Ecto neural progenitor cell (in vitro differentiated cells): Measurements from ENCODE around the gene TBRG1.
A peak's percentile ranks its signal among the peaks of the same experiment; 100 is the strongest.

Experiments
- DNase-seq: peaks from one replicate; pipeline ENCODE4 v3.0.0-alpha.2; 2018; ENCODE audit warnings: low spot score

TBRG1 gene

DNA sequence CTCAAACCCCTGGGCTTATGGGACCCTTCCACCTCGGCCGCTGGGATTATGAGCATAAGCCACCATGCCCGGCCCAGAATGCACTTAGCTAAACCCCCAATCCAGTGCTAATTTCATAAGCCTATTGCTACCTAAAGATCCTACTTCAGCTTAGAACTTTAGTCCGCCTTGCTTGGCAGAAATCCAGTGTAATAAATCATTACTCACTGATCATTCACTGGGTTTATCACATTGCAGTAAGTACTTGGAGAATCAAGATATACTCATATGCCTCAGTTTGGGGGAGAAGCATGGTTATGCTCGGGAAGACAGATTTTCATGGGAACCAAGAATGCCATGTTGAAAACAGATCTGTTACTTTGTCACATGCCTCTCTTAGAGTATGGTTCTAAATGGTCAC, 3.8 kb upstream of the TBRG1 start:
- no peak for DNase-seq

DNA sequence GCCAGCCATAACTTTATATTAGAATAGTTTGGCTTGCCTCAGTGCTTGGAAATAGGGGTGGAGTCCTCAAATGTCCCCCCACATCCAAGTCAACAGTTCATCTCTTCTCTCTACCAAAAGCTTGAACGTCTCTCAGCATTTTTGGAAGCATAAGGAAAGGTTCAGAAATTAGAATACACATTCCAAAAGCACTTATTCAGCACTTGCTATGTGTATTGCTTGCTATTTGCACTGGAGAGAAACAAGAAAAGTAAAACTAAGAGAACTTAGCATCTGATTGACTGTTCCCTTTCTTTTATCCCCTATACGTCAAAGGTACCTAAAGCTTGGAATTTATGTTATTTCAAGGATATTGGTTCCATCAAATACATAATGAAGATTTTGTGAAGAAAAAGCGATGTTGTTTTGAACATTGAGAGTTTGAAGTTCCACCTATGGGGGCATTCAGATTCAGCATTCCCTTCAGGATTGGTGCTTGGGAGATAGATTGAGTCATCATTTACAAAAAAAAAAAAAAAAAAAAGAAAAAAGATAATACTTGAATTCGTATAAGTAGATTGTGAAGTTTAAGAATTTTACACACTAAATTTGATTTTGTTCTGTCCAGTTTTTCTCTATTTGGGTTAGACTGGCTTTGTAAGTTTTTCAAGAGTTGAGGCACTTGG, 1.3 kb downstream of the TBRG1 start:
- no peak for DNase-seq

DNA sequence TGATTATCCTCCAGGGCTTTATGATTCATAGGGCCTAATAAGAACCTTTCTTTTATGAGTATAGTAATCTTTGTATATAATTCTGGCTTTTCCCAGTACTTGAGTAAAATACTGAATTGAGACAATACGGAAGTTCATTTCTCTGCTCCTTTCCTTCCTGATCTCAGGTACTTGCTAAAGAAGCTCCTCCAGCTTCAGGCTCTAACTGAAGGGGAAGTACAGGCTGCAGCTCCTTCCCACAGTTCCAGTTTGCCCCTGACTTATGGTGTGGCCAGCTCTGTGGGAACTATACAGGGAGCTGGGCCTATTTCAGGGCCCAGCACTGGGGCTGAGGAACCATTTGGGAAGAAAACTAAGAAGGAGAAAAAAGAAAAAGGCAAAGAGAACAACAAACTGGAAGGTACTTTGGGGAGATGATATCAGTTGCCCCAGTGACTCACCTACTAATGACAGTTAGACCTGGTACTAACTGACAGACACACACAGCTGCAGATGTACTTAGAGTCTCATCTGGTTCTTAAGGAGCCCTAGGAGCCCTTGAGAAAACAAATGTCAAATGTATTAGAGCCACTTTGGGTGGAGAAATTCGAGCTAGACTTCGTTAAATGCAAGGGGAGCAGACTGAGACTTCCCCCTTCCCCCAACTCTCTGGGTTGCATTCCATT, 3.0 kb downstream of the TBRG1 start:
- no peak for DNase-seq

DNA sequence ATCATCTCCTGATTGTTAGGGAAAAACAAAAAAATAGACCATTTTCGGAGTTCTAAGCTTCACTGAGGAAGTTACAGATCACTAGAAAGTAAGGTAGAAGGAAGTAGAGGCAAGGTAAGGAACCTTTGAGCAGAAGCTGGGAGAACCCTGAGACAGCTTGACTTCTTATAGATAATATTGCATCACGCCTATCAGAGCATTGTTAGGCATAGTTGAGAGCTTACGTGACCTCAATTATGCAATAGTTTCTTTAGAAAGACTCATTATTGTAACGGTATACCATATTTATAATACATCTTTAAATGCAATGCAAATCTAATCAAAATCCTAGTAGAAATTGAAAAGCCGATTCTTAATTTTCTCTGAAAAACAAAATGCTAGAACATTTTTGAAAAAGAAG, 4.9 kb downstream of the TBRG1 start:
- DNase-seq, result no peak

DNA sequence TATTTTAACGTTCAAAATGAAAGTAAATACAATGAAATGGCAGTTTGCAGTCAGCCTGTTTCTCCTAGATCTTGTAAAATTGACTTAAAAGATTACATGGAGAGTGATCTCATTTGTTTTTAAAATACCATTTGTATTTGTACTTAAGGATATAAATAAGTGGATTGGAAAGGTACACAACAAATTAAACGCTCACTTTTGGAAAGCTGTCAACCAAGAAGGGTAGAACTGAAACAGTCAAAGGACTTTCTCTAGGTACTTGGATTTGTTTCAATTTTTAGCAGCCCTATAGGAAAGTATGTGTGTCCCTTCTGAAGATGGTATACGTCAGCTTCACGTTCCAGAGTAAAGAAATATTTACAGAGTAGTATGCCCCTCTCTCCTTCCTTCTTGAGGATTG, 7.3 kb downstream of the TBRG1 start:
- DNase-seq, result no peak

DNA sequence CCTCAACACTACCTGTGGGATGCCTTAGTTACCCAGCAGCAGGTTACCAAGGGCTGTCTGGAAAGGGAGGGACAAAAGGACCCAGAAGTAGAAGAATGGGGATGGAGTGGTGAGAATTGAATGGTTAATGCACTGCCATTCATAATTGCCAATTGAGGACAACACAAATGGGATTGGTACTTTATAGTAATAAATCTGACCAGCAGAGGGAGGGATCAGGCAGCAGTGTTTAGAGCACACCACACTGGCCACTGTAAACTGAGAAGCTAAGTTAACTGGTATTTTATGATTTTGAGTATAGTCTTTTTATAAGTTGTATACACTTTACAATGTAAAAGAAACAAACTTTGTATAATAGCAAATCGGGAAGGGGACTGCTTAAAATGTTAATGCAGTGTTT, 10.7 kb downstream of the TBRG1 start:
- DNase-seq, result no peak

DNA sequence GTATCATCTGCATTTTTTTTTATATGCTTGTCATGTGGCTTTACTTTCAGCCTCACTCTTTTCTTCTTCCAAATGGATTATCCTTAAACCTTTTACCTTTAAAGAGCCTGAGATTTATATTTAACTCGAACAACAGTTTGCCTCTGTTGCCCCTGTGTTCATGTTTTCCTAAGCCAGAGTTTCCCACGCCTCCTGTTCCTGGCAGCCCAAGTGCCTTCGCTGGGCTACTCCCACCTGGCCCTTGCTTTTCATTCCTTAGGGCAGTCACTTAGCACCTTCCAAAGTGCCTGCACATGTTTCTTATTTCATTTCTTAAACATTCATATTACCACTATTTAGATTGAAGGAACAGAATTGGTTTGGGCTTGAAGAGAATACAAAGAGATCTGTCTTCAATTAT, 13.3 kb downstream of the TBRG1 start:
- no peak for DNase-seq

DNA sequence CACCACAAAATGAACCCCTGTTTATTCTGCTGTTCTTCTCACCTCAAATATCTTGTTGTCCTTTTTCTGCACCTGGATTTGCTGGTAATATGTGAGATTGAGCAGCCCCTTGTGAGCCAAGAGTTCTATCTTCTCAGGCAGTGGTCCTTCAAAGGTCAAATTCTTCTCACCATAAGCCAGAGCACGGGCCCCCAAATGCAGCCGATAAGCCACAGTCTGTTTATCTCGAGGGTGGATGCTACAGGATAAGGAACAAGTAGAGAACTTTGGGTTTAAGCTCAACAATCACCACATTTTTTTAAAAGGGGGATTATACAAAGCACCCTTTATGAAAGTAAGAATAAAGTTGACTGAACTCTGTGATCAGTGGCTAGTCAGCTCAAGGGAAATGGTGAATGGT, 15.8 kb downstream of the TBRG1 start:
- no peak for DNase-seq

DNA sequence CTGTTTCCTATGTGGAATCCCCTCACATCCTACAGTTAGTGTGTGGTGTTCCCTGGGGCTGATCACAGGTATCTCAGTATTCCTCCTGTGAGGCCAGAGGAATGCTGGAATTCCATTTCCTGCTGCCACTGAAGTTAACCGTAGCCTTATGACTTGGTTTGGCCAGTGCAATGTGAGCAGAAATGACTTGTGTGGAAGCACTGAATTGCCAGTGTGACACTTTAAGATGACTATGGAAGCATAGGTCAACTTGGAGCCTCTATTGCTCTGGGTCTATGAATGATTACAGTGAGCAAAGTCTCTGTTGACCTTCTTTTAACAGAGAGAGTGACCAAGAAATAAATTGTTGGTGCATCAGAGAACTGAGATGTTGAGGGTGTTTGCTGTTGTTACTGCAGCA, 16.5 kb downstream of the TBRG1 start:
- no peak for DNase-seq

DNA sequence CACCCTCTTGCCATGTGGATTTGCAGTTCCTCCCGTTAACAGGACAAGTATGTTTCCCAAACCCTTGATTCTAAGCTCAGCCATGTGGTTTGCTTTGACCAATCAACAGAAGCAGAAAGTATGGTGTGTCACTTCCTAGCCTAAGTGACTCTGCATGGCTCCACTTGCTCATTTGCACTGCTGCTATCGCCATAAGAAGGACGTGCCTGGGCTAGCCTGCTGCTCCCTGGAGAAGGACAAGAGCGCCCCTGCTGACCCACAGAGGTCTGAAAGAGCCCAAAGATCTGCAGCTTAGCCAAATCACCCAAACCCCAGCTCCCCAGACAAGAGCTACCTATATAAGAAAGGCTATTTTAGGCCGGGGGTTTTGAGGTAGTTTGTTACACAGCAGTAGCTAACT, 18.0 kb downstream of the TBRG1 start:
- no peak for DNase-seq

DNA sequence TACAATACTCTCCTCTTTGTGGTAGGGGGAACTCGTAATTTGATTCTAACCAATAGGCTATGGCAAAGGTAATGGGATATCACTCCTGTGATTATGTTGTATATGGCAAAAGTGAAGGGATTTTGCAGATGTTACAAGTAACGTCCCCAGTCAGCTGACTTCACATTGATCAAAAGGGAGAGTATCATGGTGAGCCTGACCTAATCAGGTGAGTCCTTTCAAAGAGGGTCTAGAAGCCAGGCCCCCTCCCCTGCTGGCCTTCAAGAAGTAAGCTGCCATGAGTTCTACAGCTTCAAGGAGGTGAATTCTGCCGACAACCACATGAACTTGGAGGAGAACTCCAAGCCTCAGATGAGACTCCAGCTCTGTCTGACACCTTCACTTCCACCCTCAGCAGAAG, 20.0 kb downstream of the TBRG1 start:
- no peak for DNase-seq

DNA sequence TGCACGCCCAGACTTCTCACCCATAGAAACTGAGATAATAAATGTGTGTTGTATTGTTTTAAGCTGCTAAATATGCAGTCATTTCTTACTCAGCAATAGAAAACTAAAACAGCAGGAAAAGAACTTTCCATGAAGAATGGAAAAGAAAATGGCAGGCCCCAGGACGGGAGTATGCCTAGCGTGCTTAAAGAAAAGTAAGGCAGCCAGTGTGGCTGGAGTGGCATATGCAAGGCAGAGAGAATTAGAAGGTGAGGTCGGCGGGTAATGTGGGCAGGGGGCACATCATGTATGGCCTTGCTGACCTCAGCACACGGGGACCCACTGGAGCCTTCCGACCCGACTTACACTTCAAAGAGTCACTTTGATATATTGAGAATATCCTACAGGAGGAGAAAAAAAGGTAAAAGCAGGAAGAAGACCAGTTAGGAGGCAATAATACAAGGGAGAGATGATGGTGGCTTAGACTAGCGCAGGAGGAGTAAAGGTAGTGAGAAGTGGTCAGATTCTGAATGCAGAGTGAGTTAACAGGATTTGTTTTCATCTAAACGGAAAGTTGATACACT, 20.5 kb downstream of the TBRG1 start:
- DNase-seq, result no peak

DNA sequence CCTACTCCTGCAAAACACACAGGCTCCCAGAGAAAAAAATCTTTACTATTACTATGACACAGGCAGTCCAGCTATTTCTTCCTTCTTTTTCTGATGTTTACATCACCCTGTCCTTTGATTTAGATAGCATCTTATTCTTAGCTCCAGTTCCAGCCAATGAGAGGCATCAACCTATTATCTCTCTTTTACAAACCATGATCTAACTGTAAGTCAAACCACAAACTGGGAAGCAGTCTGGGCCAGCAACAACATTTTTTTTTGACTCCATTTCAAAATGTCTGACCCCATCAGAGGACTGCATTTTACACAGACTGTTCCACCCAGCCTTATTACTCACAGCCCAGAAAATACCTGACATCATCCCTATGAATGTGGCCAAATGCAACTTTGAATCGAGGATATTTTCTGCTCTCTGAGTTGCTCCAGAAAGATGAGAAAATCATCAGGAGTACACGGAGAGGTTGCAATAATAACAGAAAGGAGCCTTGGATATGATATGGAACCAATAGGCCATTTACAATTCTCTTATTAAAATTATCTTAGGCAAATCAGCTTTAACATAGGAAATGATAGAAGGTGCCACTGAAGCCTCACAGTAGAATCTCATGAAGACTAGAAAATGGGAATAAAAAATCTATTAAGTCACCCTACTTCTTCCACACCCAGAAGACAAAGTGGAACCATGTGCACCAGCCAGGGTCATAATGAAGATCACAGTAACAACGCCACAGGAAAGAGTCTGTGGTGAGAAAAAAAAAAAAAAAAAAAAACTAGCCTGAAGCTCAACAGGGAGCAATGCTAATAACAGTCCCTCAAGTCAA, 21.2 kb downstream of the TBRG1 start:
- no peak for DNase-seq

DNA sequence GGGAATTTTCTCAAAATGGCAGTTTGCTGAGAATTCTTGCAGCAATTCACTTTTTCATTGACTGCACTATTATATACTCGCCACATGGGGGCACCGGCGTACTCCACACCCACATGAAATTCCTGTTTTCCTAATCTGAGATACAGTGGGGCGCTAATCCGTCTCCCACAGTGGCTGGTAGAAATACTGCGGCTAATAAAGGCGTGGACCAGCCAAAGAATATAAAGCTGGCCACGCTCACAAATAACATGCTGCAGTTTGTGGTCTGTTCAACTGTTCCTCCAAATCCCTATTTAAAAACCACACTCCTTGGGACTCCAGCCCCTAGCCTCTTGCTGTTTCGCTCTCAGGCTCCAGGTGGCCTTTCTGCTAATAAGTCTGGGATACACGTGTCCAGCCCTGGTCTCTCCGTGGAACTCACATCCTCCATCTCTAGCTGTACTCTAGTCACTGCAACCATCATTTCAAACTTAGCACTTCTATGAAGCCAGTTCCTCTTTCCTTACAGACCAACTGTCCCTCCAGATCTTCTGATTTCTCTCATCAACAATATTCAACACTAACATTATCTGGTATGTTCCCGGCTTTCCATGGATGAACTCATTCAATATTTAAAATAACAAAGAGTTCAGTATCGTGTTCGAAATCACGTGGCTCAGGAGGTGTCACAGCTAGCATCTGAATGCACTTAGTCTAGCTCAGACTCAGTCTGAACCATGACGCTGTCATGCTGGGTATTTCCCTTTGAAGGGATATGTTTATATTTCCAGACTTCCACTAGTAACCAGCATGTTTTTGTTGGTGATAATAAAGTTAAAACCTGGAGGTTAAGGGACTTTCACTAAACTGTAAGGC, 22.0 kb downstream of the TBRG1 start:
- DNase-seq, result peak; percentile 79

DNA sequence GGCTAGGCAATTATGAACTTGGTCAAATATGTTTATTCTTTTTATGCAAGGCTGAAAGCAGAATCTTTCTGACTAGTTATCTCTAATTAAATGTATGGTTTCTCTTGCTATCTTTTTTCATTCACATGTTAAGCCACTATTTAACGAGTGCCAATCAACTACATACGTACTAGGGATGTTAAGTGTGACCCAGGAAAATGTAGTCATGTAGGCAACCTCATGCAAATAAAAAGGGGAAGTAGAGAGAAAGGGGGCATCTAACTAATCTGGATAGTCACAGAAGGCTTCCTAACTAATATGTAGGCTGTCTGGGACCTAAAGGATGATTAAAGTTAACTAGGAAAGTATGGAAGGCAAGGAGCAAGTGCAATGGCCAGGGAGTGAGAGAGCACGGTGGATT, 23.5 kb downstream of the TBRG1 start:
- no peak for DNase-seq

DNA sequence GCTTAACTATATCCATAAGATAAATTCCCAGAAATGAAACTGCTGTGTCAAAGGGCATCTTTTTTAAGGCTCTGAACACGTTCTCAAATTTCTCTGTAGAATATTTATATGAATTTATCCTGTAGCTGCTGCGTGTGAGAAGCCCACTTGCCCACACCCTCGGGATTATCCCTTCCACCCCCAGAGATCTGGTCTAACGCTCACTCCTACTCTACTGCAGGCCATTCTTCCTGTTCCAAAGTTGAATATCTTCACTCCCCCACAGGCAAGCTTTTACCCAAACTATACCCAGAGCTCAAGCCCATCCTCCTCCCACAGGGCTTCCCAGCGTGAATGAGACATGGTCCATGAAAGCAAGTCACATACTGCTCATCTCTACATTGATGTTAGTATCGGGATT, 25.9 kb downstream of the TBRG1 start:
- DNase-seq, result no peak

DNA sequence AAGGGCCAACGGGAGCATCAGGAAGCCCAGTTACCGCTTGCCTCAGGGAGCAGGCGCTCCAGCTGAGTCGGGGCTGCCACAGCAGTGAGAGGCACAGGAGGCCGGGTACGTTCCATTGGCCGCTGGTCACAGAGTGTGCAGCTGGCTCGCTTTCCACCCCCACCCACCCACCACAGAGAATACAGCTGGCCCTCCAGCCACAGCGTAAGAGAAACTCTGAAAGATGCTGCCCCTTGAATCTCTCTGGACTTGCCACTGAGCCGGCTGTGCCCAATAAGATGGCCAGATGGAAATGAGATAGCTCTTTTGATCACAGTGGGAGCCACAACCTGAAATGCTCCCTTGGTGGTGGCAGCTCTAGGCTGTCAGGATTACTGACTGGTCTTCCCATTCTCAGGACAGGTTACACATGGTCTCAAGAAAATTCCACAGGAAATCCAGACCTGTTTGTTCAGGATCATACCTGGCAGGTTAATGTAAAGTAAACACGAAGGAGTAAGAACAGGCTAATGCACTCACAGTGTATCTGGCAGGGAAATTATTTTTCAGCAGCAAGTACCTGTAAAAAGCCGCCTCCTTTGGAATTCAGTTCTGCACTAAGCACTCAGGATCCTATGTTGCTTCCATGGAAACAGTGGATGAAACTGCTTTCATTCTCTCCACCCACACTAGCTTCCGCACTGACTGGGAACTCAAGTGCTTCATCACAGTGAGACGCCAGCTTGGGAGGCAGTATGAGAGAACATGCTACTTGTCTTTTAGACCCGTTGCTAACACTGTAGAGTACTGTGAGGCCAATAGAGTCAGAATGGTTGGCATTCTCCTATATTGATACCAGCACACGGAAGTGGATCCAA, 34.3 kb downstream of the TBRG1 start:
- DNase-seq, result peak; percentile 65

DNA sequence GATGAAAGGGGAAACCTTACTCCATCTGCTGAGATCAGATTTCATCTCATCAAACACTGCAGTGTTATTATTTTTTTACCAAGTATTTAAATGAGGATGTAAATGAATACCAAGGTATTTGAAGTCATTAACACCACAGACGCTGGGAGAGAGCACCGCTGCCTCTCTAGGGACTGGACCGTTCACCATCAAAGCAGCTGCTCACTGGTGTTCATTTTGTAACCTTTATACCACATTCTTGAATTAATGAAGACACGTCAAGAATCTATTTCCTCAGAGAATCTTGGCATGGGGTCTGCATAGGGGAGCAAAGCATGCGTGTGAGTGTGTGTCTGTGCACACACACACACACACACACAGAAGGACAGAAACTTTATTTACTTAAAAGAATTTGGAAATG, 35.2 kb downstream of the TBRG1 start:
- DNase-seq, result no peak

DNA sequence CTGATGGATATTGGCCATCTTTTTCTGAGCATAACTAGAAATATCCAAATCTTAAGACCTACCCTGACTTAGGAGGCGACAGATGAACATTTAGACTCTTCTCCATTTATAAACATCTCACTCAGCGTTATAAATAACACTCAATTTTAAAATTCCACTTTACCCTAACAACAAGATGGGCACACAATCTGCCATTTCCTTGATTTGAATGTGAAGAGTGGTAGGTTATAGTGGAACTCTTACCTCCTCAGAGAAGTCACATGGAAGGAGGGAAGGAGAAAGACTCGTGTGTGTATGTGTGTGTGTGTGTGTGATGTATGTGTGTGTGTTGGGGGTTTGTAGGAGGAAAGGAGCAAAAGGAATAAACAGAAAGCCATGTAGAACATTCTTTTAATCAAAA, 35.8 kb downstream of the TBRG1 start:
- DNase-seq, result no peak

DNA sequence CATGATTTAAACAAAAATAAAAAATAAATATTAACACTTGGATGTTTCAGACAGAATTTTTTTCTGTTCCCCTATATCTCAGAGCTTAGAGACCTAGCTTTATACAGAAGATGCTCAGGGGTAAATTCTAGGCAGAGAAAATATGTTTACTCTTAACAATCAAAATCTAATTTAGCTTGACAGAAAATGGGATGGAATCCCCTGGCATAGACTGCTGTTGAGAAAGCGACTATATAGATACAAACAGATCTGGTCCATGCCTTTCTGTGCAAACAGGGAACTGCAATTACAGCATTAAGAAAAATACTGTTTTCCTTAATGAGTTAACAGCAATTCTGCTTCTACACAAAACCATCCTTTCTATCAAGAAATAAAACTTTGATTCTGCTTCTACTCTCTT, 36.3 kb downstream of the TBRG1 start:
- DNase-seq, result no peak

DNA sequence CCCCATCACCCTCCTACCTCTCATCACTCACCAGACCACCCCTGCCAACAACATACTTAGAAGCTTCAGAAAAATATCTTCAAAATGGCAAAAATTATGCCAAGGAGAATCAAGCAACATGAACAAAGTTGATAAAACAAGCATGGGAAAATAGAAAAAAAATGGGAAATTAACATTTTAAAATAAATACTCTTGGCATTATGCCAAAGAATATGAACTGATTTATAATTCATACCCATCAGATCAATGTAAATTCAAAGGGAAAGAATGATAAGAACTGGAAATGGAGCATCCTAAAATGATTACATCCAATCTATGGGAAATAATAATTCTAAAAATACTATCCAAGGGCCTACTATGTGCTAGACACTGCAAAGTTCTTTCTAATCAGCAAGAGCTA, 38.9 kb downstream of the TBRG1 start:
- no peak for DNase-seq
